ENCODE data around the gene ACOT7.

The ACOT7 gene

GRCh38 chr1:6425658-6426057 is 32.1 kb upstream of the ACOT7 start:
- DNase-seq (ENCODE audit: low spot score): peak; percentile 16
- no peak for TF ChIP-seq CTCF (IDR thresholded peaks at IDR 0.05; ENCODE audit: extremely low read depth, missing control alignments)

DNA sequence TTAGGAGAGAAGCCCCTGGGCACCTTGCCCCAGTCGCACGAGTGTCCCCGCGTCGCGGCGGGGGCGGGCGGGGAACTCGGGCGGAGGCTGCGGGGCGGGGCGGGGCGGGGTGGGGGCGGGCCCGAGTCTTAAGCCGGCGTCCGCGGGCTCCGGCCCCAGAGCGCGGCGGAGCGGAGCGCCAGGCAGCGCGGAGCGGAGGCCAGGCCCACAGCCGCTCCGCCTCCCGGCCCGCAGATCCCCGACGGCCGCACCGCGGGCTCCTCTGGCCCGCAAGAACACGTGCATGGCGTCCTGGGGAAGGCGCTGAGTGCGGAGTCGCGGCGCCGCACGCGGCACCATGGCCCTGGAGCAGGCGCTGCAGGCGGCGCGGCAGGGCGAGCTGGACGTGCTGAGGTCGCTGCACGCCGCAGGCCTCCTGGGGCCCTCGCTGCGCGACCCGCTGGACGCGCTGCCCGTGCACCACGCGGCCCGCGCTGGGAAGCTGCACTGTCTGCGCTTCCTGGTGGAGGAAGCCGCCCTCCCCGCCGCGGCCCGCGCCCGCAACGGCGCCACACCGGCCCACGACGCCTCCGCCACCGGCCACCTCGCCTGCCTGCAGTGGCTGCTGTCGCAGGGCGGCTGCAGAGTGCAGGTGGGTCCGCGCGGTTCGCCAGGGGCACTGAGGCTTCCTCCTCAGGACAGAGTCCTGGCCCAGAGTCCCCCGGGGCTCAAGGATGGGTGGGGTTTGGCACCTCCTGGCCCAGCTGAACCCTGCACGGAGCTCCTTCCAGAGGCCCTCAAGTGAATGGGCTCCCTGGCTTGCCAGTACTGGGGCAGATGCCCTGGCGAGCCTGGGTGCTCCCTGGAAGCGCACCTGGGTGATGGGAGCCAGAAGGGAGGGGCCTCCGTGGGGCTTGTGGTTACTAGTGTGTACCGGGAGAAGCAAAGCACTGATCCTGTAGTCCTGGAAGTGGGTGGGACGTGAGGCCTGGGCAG is 31.3 kb upstream of the ACOT7 start, which contains the start of gene ESPN:
Gene ESPN (plus strand): TSS at position 158 of the 975 bp plus-strand sequence. CDS start 180 bp downstream, at position 338.
- peak; percentile 84 for DNase-seq (ENCODE audit: low spot score)
- TF ChIP-seq CTCF (IDR thresholded peaks at IDR 0.05; ENCODE audit: extremely low read depth, missing control alignments): no peak

- DNase-seq (ENCODE audit: low spot score): peak; percentile 50
Observed at GRCh38 chr1:6424000-6424565, 30.5 kb upstream of the ACOT7 start.

DNA sequence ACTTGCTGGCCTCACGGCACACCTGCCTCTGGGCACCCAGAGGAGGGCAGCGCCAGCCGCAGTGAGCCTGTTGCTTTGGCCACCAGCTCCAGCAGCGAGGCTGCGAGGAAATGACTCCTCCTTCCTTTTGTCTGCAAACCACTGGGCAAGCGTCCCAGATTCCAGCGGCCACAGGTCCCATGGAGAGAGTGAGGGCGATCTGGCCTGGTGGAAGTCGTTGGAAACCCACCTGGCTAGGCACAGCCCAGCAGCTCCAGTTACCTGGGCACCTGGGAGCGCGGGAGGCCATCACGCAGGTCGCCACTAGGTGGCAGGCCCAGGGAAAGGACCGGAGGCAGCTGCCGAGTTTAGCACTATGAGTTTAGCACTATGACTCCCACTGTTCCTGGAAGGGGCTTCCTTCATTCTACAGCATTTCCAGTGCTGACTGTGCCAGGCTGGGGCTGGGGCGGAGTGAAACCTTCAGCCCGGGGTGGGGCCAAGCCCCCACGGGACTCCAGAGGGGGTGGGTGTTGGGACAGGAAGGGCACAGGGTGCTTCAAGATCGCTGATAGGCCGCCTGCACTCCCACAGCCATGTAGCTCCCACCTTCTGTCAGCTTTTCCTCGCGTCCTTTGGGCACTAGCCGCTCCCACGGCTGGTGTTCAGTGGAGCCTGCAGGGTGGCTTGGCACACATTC is 29.9 kb upstream of the ACOT7 start:
- DNase-seq (ENCODE audit: low spot score): peak; percentile 90
- TF ChIP-seq CTCF (IDR thresholded peaks at IDR 0.05; ENCODE audit: extremely low read depth, missing control alignments): peak; percentile 91

More at GRCh38 chr1:6424000-6424565, 30.5 kb upstream of the ACOT7 start:
- no peak for TF ChIP-seq CTCF (IDR thresholded peaks at IDR 0.05; ENCODE audit: extremely low read depth, missing control alignments)

GRCh38 chr1:6421266-6421665 is 27.7 kb upstream of the ACOT7 start:
- TF ChIP-seq CTCF (IDR thresholded peaks at IDR 0.05; ENCODE audit: extremely low read depth, missing control alignments): no peak

DNA sequence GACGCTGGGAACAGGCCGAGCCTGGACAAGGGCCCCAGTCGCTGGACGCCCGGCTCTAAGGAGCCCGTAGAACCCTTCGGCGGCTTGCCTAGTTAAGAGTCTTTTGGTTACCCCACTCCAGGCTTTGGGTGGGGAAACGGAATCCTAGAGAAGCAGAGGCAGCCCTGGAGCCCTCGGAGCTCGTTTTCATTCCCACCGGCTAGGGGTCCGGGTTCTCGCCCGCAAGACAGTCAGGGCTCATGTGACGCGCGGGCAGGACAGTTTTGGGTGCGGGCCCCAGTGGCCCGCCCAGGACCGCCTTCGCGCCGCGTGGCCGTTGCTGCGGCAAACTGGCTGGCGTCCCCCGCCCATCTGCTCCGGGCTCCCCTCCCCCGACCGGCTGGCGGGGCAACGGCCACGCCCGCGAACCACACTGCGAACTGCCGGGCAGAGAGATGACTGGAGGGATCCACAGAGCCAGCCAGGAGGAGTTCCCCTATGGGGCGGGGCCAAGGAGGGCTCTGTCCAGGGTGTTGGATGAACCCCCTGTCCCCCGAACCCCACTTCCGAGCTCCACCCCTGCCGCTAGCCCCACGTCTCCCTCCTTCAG is 27.0 kb upstream of the ACOT7 start:
- no peak for TF ChIP-seq CTCF (IDR thresholded peaks at IDR 0.05; ENCODE audit: extremely low read depth, missing control alignments)

More at GRCh38 chr1:6421266-6421665, 27.7 kb upstream of the ACOT7 start:
- peak; percentile 43 for DNase-seq (ENCODE audit: low spot score)

More for the DNA sequence above, 27.0 kb upstream of the ACOT7 start:
- peak; percentile 47 for DNase-seq (ENCODE audit: low spot score)

Data from GM20000 (cell line).